Mesothelial cell of epicardium (in vitro differentiated cells): ENCODE measurements around the gene LCA5L. TPM values are rescaled to one million over a fixed set of nuclear protein-coding genes. Genes with fewer than 3 reads are reported as not detected.
A peak's percentile ranks its signal among the peaks of the same experiment; 100 is the strongest.

Experiments used
- DNase-seq, 2 experiments: peaks; one replicate each; pipeline ENCODE4 v3.0.0; 2021; ENCODE audit warnings: low spot score in 2 of 2; ENCODE audit not compliant: unreplicated experiment in 2 of 2
- H3K27ac Mint-ChIP-seq: 2 replicates; pipeline ENCODE4 v1.8.0; 2021; ENCODE audit warnings: mixed read lengths
- H3K27me3 Mint-ChIP-seq: 2 replicates; pipeline ENCODE4 v1.8.0; 2021; ENCODE audit warnings: low read depth, mixed read lengths
- H3K36me3 Mint-ChIP-seq: 2 replicates; pipeline ENCODE4 v1.8.0; 2021; ENCODE audit warnings: mixed read lengths
- H3K4me1 Mint-ChIP-seq: 2 replicates; pipeline ENCODE4 v1.8.0; 2021; ENCODE audit warnings: mixed read lengths
- H3K4me3 Mint-ChIP-seq: 2 replicates; pipeline ENCODE4 v1.8.0; 2021; ENCODE audit warnings: mild to moderate bottlenecking, moderate library complexity, mixed read lengths
- H3K9me3 Mint-ChIP-seq: 2 replicates; pipeline ENCODE4 v1.8.0; 2021; ENCODE audit warnings: mixed read lengths
- CTCF ChIP-seq: fragments of 200-600 bp; sonication (generic); IDR thresholded peaks from one replicate; pipeline ENCODE4 v1.5.0; 2021; ENCODE audit warnings: antibody characterized with exemption; ENCODE audit not compliant: unreplicated experiment
- microRNA-seq: library from miRNA; unstranded; fragments of <30 nt; microRNA quantifications from one replicate; pipeline ENCODE4 v1.2.0, GENCODE V29; 2021; ENCODE audit warnings: inconsistent platforms, mixed read lengths
- total RNA-seq: library from RNA; stranded (reverse); gene quantifications from 3 replicates; pipeline ENCODE4 v1.2.1, GENCODE V29; 2021

Gene LCA5L
- total RNA-seq, 1 donor from 2014 or later = 1.6 TPM

DNA sequence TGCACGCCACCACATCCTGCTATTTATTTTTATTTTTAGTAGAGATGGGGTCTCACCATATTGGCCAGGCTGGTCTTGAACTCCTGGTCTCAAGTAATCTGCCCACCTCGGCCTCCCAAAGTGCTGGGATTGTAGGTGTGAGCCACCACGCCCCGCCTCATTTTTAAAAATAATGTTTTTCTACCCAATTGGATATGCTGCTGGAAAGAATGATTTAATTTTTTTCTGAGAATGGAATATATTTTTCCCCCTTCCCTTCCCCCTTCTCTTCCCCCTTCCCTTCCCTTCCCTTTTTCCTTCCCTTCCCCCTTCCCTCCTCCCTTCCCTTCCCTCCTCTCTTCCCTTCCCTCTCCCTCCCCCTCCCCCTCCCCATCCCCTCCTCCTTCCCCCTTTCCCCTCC is 79.0 kb downstream of the LCA5L start:
- Mint-ChIP-seq H3K27ac (no peak overlapping the region), H3K9me3 (peaks cover 7% of the 10 kb centered on the region)

DNA sequence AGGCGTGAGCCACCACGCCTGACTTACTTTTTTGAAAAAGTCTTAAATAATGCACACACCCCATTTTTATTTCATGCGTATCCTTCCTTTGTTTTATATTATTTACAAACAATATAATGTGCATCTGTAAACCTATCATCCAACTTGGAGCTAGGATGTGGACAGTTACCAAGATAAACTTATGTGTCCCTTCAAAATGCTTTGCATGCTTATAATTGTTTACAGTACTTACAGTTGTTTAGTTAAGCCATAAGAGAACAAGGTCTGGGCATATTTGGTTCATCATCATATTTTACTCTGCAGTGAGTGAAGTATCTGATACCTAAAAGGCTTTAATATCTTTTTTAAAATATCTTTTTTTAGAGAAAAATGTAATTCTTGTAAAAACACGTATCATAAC is 80.6 kb downstream of the LCA5L start:
- Mint-ChIP-seq H3K36me3 (no peaks in the 10 kb centered on the region), H3K4me1 (peaks cover 13% of the 10 kb centered on the region), H3K9me3 (peaks cover 7% of the 10 kb centered on the region), H3K27me3 (no peaks in the 10 kb centered on the region), H3K4me3 (no peak overlapping the region), H3K27ac (no peak overlapping the region)
- no peak for DNase-seq
- TF ChIP-seq CTCF = no peak

More for the DNA sequence above, 79.0 kb downstream of the LCA5L start:
- Mint-ChIP-seq H3K4me3 (no peak overlapping the region), H3K4me1 (peaks cover 13% of the 10 kb centered on the region), H3K27me3 (no peaks in the 10 kb centered on the region), H3K36me3 (no peaks in the 10 kb centered on the region)
- no peak for TF ChIP-seq CTCF
- DNase-seq = no peak

DNA sequence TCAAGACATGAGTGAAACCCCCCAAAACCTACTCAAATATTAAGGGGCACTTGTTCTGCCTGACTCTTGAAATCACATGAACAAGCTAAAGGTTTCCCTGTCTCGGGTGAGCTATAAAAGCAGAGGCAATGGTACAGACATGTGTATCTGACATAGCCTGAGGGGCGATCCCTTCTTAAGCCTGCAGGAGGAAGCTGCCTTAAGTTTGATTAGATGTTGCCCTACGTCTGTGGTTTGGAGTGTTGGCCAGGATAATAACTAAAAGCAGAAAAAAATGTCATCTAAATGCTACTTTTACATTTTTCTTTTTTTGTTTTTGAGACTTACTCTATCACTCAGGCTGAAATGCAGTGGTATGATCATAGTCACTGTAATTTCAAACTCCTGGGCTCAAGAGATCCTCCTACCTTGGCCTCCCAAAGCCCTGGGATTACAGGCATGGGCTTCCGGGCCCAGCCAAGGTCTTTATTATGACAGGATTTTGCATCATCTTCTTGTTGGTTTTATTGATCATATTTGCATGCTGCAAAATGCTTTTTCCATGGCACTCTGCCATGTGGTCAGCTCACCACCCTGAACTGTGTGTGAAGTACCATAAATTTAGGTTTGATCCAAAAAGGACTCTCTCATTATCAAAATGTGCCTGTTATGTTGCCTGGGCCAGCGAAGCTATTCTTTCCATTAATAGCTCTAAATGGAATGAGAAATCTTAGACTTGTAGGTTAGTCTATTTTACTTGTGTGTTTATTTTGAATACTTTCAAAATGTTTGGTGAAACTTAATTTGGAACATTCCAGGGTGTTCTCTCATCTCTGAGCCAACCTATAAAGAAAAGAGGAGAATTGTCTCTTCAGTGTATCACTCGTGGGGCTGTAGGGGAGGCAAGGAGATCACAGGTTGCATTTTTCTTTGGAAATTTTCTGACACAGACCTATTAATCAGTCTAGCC is 81.7 kb downstream of the LCA5L start:
- DNase-seq = no peak

GRCh38 chr21:39362733-39363132 is 82.8 kb downstream of the LCA5L start:
- no peaks in the 10 kb centered on the region for H3K27me3 Mint-ChIP-seq
- H3K36me3 Mint-ChIP-seq = no peaks in the 10 kb centered on the region
- no peak overlapping the region for H3K27ac Mint-ChIP-seq
- peaks cover 7% of the 10 kb centered on the region for H3K9me3 Mint-ChIP-seq
- no peak for TF ChIP-seq CTCF
- H3K4me3 Mint-ChIP-seq = no peak overlapping the region
- peaks cover 13% of the 10 kb centered on the region for H3K4me1 Mint-ChIP-seq
- no peak for DNase-seq

More for the DNA sequence above, 81.7 kb downstream of the LCA5L start:
- H3K36me3 Mint-ChIP-seq = no peaks in the 10 kb centered on the region
- TF ChIP-seq CTCF = no peak
- peak overlapping the region; percentile 57 for H3K27ac Mint-ChIP-seq
- H3K9me3 Mint-ChIP-seq = peaks cover 7% of the 10 kb centered on the region
- H3K27me3 Mint-ChIP-seq = no peaks in the 10 kb centered on the region
- H3K4me1 Mint-ChIP-seq = peaks cover 13% of the 10 kb centered on the region
- no peak overlapping the region for H3K4me3 Mint-ChIP-seq

DNA sequence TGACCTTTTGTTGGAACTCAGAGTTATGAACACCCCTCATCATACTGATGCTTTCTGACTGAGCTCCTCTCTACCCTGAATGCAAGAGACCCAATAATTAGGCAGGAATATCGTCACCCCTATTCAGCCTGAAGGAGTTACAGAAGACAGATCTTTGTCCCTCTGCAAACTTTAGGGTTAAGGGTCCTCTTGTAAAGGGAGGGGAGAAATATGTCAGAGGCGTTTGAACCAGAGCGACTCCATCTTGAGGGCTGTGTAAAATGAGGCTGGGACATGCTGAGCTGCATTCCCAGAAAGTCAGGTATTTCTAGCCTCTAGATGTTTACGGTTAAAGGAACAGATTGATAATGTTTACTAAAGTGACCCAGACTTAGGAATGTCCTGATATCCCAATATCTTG is 86.2 kb downstream of the LCA5L start:
- Mint-ChIP-seq H3K4me1 (peaks cover 10% of the 10 kb centered on the region), H3K36me3 (no peaks in the 10 kb centered on the region), H3K27ac (no peak overlapping the region), H3K4me3 (no peak overlapping the region), H3K27me3 (no peaks in the 10 kb centered on the region), H3K9me3 (no peaks in the 10 kb centered on the region)
- DNase-seq = no peak
- no peak for TF ChIP-seq CTCF

Small RNA genes within 50 kb of the gene (microRNA-seq; reads per million reads assigned to microRNA genes)
- gene MIR6508 = 0.88 reads per million

Other genes starting within 250 kb of the LCA5L start
- gene BRWD1, start 132.1 kb downstream of the LCA5L start, total RNA-seq = 64.6 to 65.9 TPM (median 65.6 TPM) in 3 replicates
- gene HMGN1, start 96.7 kb downstream of the LCA5L start, total RNA-seq = 459 to 483 TPM (median 479 TPM) in 3 replicates
- gene SH3BGR, start 6.2 kb upstream of the LCA5L start, total RNA-seq = 4.3 to 4.6 TPM (median 4.5 TPM) in 3 replicates
- 6.4 to 6.9 TPM (median 6.8 TPM) in 3 replicates for gene B3GALT5, start 167.2 kb upstream of the LCA5L start, total RNA-seq